Gastrocnemius medialis (tissue), 4 donors: Measurements from ENCODE around the gene MIF4GD. TPM values are rescaled to one million over a fixed set of nuclear protein-coding genes. Genes with fewer than 3 reads are reported as not detected.

ENCODE experiments used
- ATAC-seq, 2 donors: fragments of 150-250 bp; one replicate each; pipeline ENCODE4 v1.9.1; 2016
- DNase-seq, 2 donors: peaks; one replicate each; pipeline ENCODE4 v3.0.0-alpha.2; 2019
- H3K27ac ChIP-seq, 4 donors: fragments of 200-600 bp; sonication (generic); 1 replicate in 1 of 4; 2 replicates in 3 of 4; pipeline ENCODE4 v1.5.1; 2016 to 2018; ENCODE audit warnings: mild to moderate bottlenecking in 2 of 4, moderate library complexity in 1 of 4
- H3K27me3 ChIP-seq, 3 donors: fragments of 200-600 bp; sonication (generic) in 2 of 3; 1 replicate in 1 of 3; 2 replicates in 2 of 3; pipeline versions ENCODE4 v1.5.1 to v1.6.0; 2016 to 2019; ENCODE audit warnings: mild to moderate bottlenecking in 1 of 3, moderate library complexity in 1 of 3
- H3K36me3 ChIP-seq, 2 donors: fragments of 200-600 bp; sonication (generic) in 1 of 2; one replicate each; pipeline ENCODE4 v1.5.1; 2017 to 2018
- H3K4me1 ChIP-seq, 2 donors: fragments of 200-600 bp; sonication (generic) in 1 of 2; one replicate each; pipeline ENCODE4 v1.5.1; 2016 to 2017; ENCODE audit warnings: mild to moderate bottlenecking in 2 of 2
- H3K4me3 ChIP-seq, 4 donors: fragments of 200-600 bp; sonication (generic) in 3 of 4; 1 replicate in 1 of 4; 2 replicates in 3 of 4; pipeline ENCODE4 v1.5.1; 2016 to 2019; ENCODE audit warnings: mild to moderate bottlenecking in 2 of 4
- H3K9me3 ChIP-seq, 3 donors: fragments of 200-600 bp; sonication (generic) in 2 of 3; 1 replicate in 1 of 3; 2 replicates in 2 of 3; pipeline ENCODE4 v1.5.1; 2016 to 2019
- CTCF ChIP-seq, 5 experiments: fragments of 450-650 bp in 3 of 5; fragments of 200-600 bp in 2 of 5; sonication (generic) in 2 of 5; IDR thresholded peaks in 4 of 5; conservative IDR thresholded peaks in 1 of 5; 1 replicate in 4 of 5; 2 replicates in 1 of 5; pipeline ENCODE4 v1.5.1; 2016 to 2019; ENCODE audit warnings: antibody characterized with exemption in 5 of 5, mild to moderate bottlenecking in 3 of 5, moderate library complexity in 3 of 5
- POLR2A ChIP-seq, 2 donors: fragments of 450-650 bp; IDR thresholded peaks; one replicate each; pipeline ENCODE4 v1.6.1; 2017; ENCODE audit warnings: antibody characterized with exemption in 2 of 2, mild to moderate bottlenecking in 2 of 2, moderate library complexity in 2 of 2
- in situ Hi-C, 4 donors: fragments of 200-750 bp; cut with MboI; loops; one replicate each; pipeline versions ENCODE4 v1.15.0 to v1.8.0; 2017; ENCODE audit warnings: low sequenced_read_pairs in 4 of 4
- intact Hi-C: fragments of 100-400 bp; cut with DNase I; formaldehyde crosslinking; loops from one replicate; pipeline ENCODE4 v1.15.1; 2023; ENCODE audit warnings: low total_unique reads
- total RNA-seq, 4 donors: library from RNA; depleted of rRNA; stranded (reverse); fragments of >200 nt; gene quantifications; one replicate each; pipeline versions ENCODE4 v1.1.0 to v1.2.3, GENCODE V29; 2016

MIF4GD gene
- total RNA-seq, 4 donors from 2014 or later: 50.5 to 96.1 (median 72.4) TPM

GRCh38 chr17:75239214-75239613 is 31.8 kb downstream of the MIF4GD start:
- no peak overlapping the region for H3K4me3 ChIP-seq
- H3K27me3 ChIP-seq: no peaks in the 10 kb centered on the region
- peak overlapping the region; percentile 34 to 87 (median 76) for H3K27ac ChIP-seq
- no peaks in the 10 kb centered on the region for H3K9me3 ChIP-seq
- intact Hi-C loops (no loop called here), in situ Hi-C loops (no loop called here)
- peaks cover 9 to 33% of the 10 kb centered on the region in 2 donors for H3K4me1 ChIP-seq
- no peak for DNase-seq
- TF ChIP-seq CTCF (IDR thresholded peaks at IDR 0.05 in 4 of 5, conservative IDR thresholded peaks at IDR 0.05 in 1 of 5) (no peak), POLR2A (IDR thresholded peaks at IDR 0.05) (no peak)
- ATAC-seq: no peak
- peaks cover 0 to 82% of the 10 kb centered on the region in 2 donors for H3K36me3 ChIP-seq

GRCh38 chr17:75238684-75239191 is 32.3 kb downstream of the MIF4GD start:
- no peak overlapping the region for H3K4me3 ChIP-seq
- H3K4me1 ChIP-seq: peaks cover 9 to 33% of the 10 kb centered on the region in 2 donors
- peak in 1 of 2 donors; percentile 39 for ATAC-seq
- in situ Hi-C loops: no loop called here
- peaks cover 0 to 82% of the 10 kb centered on the region in 2 donors for H3K36me3 ChIP-seq
- TF ChIP-seq POLR2A (IDR thresholded peaks at IDR 0.05) (no peak), CTCF (IDR thresholded peaks at IDR 0.05 in 4 of 5, conservative IDR thresholded peaks at IDR 0.05 in 1 of 5) (peak; percentile 59 to 77 (median 68))
- H3K27ac ChIP-seq: peak overlapping the region; percentile 66 to 87 (median 76)
- DNase-seq: peak in 1 of 2 donors; percentile 62
- no peaks in the 10 kb centered on the region for H3K27me3 ChIP-seq
- no peaks in the 10 kb centered on the region for H3K9me3 ChIP-seq
- intact Hi-C loops: no loop called here

GRCh38 chr17:75238020-75238580 is 32.9 kb downstream of the MIF4GD start:
- no peaks in the 10 kb centered on the region for H3K9me3 ChIP-seq
- DNase-seq: no peak
- H3K4me1 ChIP-seq: peaks cover 9 to 33% of the 10 kb centered on the region in 2 donors
- no peak for ATAC-seq
- H3K27ac ChIP-seq: peak overlapping the region; percentile 66 to 87 (median 76)
- in situ Hi-C loops (no loop called here), intact Hi-C loops (no loop called here)
- no peak overlapping the region for H3K4me3 ChIP-seq
- H3K27me3 ChIP-seq: no peaks in the 10 kb centered on the region
- H3K36me3 ChIP-seq: peaks cover 0 to 78% of the 10 kb centered on the region in 2 donors
- TF ChIP-seq CTCF (IDR thresholded peaks at IDR 0.05 in 4 of 5, conservative IDR thresholded peaks at IDR 0.05 in 1 of 5): no peak
- no peak for TF ChIP-seq POLR2A (IDR thresholded peaks at IDR 0.05)

GRCh38 chr17:75237100-75238014 is 33.7 kb downstream of the MIF4GD start:
- in situ Hi-C loops: no loop called here
- intact Hi-C loops: no loop called here
- DNase-seq (peak; percentile 49 to 83), ATAC-seq (peak; percentile 70 to 75)
- H3K9me3 ChIP-seq: no peaks in the 10 kb centered on the region
- H3K27me3 ChIP-seq: no peaks in the 10 kb centered on the region
- H3K4me1 ChIP-seq: peaks cover 9 to 30% of the 10 kb centered on the region in 2 donors
- peak overlapping the region; percentile 66 to 87 (median 76) for H3K27ac ChIP-seq
- TF ChIP-seq POLR2A (IDR thresholded peaks at IDR 0.05) (no peak), CTCF (IDR thresholded peaks at IDR 0.05 in 4 of 5, conservative IDR thresholded peaks at IDR 0.05 in 1 of 5) (no peak)
- H3K36me3 ChIP-seq: peaks cover 0 to 78% of the 10 kb centered on the region in 2 donors
- no peak overlapping the region for H3K4me3 ChIP-seq
